GM18526 (cell line): Measurements from ENCODE around the gene VTA1.

Experiments used
- POLR2A ChIP-seq: IDR thresholded peaks from 3 replicates; pipeline ENCODE4 v1.6.1; 2011; ENCODE audit not compliant: insufficient read length; ENCODE audit errors: extremely low read depth

Gene VTA1

GRCh38 chr6:142241061-142241460 is 94.0 kb downstream of the VTA1 start:
- TF ChIP-seq POLR2A = no peak

GRCh38 chr6:142242269-142242668 is 95.2 kb downstream of the VTA1 start:
- TF ChIP-seq POLR2A = no peak

GRCh38 chr6:142246960-142247359 is 99.9 kb downstream of the VTA1 start:
- no peak for TF ChIP-seq POLR2A

- no peak for TF ChIP-seq POLR2A
These were observed 102.2 kb downstream of the VTA1 start for GRCh38 chr6:142249266-142249665.

- no peak for TF ChIP-seq POLR2A
These were observed 104.9 kb downstream of the VTA1 start for GRCh38 chr6:142251930-142252445.

GRCh38 chr6:142254513-142254912 is 107.5 kb downstream of the VTA1 start:
- no peak for TF ChIP-seq POLR2A

GRCh38 chr6:142255785-142256184 is 108.7 kb downstream of the VTA1 start:
- TF ChIP-seq POLR2A = no peak

- TF ChIP-seq POLR2A = no peak
These were observed 111.2 kb downstream of the VTA1 start for GRCh38 chr6:142258305-142258704.

GRCh38 chr6:142258757-142259156 is 111.7 kb downstream of the VTA1 start:
- TF ChIP-seq POLR2A = no peak

GRCh38 chr6:142260748-142261147 is 113.7 kb downstream of the VTA1 start:
- TF ChIP-seq POLR2A = no peak

- no peak for TF ChIP-seq POLR2A
These were observed 115.2 kb downstream of the VTA1 start for GRCh38 chr6:142262231-142262630.

GRCh38 chr6:142265476-142265875 is 118.4 kb downstream of the VTA1 start:
- no peak for TF ChIP-seq POLR2A

- TF ChIP-seq POLR2A = no peak
These were observed 119.0 kb downstream of the VTA1 start for GRCh38 chr6:142266060-142266459.

- no peak for TF ChIP-seq POLR2A
These were observed 124.4 kb downstream of the VTA1 start for GRCh38 chr6:142271476-142271875.
